Measurements from ENCODE around the gene DAAM1.

The DAAM1 gene

DNA sequence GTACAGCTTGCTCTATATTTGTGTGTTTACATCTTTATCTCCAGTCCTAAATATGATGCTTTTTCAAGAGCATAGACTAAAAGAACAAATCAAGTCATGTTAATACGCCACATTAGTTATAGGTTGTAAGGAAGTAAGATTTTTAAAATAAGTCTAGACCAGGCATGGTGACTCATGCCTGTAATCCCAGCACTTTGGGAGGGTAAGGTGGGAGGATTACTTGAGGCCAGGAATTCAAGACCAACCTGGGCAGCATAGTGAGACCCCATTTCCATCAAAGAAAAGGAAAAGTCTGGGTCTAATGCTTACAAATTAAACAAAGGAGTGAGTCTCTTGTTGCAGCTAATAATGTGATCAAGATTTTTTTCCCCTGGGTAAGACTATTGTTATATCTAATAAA is 157.9 kb downstream of the DAAM1 start:
- DNase-seq = no peak

DNA sequence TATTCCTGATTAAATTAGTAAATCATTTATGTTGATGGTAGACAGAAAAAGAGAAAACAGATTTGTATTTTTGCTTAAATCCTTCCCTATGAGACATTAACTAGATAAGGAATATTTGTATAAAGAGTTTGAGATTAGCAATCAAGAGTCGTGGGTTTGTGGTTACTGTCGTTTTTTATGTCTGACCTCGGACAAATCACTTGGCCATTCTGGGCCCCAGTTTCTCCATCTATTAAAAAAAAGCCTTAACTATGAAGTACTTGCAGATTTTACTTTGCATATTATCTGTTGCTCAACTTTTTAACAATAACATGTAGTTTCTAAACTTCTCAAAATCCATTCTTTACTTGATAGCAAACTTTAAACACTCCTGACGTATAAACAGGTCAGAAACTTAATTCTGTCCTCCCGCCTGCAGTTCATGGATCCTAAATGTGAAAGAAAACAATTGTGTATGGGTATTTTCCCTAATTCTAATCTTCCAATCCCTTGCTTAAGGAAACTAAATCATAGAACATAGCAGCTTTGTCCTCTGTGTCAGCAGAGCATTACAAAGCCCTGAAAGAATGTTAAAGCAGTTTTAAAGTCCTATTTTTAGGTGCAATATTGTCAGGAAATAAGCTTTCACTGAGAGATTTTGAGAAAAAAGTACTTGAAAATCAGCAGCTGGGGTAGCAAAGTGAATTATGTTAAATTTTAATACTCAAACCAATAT is 158.5 kb downstream of the DAAM1 start:
- DNase-seq = no peak

DNA sequence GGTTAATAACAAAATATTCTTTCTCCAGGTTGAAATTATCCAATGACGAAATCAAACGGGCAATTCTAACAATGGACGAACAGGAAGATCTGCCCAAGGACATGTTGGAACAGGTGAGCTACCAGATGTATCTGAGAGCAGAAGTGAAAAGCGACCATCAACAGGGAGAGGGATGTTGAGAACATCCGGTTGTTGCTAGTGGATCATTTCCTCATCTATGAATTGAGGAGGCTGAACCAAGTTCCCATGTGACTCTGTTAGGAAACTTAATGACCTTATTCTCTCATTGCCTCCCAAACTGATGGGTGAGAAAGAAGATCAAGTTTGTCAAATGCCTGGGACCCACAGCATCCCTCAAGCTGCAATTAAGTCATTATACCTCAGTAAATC is 159.0 kb downstream of the DAAM1 start:
- no peak for DNase-seq

DNA sequence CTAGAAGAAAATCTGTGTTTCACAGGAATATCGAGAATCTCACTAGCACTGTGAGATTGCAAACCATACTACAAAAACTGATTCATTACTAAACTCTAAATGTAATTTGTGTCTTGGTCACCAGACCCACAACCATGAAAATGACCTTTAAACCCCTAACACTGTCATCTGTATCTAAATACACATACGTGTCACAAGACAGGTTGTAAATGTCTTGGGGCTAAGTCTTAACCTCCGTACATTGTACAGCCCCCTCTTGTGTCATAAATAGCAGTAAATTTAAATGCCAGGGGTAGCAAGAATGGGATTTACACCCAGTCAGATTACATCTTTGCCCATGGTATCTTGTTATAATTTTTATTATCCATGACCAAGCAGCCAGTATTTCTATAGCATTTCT is 159.4 kb downstream of the DAAM1 start:
- no peak for DNase-seq

DNA sequence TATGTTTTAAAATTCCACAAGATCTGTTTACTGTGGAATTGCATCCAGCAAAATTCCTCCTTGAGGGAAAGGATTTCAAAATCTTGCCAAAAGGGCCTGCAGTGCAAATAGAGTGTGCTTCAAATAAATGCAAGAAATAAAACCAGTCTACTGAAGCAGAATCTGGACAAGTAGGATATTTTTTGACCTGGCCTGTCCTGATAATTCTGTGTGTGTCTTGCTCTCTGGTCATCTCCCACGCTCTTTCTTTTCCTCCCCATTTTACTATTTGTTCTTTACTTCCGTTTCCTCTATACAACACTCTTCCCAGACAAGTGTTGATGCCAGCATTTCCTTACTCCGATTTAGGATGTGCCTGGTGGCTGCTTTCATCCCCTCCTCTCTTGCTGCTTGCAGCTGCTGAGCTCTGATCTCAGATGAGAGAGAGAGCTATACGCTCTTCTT is 160.8 kb downstream of the DAAM1 start:
- no peak for DNase-seq

DNA sequence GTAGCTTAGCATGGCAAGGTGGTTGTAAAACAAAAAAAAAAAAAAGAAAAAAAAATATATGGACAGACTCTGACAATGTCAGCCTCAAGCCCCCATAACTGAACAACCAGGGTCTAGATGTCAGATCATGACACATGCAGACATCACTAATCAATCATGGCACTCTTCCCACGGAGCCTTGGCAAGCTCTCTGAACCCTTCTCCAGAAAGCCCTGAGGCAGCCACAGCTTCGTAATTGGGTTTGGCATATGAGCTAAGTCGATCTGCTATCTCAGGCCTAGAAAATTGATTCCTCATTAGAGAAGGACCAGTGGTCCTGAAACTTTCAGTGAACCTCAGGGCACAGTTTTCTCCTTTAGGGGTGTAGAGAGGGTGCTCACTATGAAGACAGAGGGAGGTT is 164.5 kb downstream of the DAAM1 start:
- DNase-seq = no peak

DNA sequence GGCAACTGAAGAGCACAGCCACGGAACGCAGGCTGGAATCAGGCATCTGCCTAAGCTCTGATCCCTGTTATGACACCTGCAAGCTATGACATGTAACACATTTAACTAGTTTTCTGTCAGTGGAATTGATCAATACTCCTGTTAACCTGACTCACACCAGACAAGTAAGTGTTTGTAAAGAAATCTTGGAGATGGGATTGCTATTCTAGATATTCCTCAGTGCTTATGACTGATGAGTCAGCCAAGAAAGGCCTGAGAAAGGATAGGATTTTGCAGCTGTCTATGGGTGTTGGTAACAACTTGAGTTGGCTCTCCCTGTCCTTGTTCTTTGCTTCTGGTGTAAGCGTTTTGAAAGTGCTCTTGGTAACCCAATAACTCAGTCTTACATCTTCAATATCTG is 166.2 kb downstream of the DAAM1 start:
- DNase-seq = no peak

DNA sequence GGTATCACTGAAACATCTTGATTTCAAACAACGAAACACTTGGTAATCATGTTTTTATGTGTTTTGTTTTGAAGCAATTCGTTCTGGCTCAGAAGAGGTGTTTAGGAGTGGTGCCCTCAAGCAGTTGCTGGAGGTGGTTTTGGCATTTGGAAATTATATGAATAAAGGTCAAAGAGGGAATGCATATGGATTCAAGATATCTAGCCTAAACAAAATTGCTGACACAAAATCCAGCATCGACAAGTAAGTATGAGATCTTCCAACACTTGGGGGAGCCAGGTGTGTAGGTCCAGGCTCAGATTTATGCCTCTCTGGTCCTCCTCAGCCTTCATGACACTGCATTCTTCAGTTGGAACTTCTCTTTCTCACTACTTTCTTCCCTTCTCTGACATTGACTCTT is 166.6 kb downstream of the DAAM1 start:
- no peak for DNase-seq

DNA sequence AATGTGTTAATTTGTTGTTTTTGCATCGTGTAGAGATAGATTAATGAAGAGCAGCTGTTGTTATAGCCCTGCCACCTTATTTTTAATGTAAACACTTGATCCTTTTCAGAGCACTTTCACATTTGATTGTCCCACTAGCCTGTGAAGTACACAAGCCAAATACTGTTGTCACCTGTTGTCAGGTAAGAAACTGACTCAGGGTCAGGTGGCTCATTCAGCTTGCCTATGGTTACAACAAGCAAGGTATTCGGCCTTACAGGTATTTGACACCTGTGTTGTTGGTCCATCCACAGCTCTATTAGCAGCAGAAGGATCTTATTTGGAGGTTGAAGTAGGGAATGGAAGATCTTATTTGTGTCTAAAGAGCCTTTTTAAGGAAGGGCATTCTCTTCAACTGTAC is 167.8 kb downstream of the DAAM1 start:
- no peak for DNase-seq

DNA sequence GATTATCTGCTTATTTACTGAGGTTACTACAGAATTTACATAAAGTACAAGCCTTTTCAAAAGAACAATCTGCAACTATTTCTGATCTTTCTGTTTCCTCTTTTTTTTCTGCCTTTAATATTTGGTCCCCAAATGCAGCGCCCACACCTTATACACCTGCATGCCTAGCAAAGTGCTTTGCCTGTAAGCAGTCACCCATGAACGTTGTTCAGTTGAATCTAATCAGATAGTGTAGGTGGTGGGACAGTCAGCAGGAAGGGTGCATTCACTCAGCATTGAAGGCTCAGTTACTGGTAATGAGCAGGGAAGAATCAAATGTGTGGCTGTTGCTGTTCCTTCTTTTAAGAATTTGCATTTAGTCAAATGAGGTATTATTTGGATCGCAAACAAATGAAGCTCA is 168.3 kb downstream of the DAAM1 start:
- DNase-seq = no peak

DNA sequence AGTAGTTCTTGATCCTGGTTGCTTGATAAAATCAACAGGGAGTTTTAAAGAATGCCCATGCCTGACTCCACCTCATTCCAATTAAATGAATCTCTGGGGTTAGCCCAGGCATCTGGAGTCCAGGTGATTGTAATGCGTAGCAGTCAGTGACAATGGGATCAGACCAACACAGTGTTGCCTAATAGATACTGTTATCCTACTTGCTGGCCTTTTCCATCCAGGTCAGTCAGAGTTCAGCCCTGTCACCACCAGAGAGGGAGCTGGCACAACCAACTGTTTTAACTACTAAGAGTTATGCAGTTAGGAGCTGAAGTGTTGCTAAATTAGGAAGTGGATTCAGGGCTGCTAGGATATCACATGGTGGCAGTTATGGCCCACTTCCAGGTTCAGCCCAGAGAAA is 169.6 kb downstream of the DAAM1 start:
- DNase-seq = no peak

DNA sequence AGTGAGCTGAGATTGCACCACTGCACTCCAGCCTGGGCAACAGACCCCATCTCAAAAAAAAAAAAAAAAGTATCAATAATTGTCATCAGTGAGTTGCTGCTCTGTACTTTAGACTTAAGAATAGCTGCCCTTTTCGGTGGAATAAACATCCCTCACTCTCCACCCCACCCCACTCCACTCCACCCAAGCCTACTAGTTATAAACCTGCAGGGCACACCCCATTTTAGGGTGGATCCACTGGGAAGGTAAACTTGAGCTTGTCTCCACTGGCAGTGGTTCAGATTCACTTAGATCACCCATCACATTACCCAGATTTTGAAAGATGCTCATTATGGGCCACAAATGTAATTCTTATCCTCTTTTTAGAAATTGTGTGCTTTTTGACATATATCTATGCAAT is 170.3 kb downstream of the DAAM1 start:
- no peak for DNase-seq

DNA sequence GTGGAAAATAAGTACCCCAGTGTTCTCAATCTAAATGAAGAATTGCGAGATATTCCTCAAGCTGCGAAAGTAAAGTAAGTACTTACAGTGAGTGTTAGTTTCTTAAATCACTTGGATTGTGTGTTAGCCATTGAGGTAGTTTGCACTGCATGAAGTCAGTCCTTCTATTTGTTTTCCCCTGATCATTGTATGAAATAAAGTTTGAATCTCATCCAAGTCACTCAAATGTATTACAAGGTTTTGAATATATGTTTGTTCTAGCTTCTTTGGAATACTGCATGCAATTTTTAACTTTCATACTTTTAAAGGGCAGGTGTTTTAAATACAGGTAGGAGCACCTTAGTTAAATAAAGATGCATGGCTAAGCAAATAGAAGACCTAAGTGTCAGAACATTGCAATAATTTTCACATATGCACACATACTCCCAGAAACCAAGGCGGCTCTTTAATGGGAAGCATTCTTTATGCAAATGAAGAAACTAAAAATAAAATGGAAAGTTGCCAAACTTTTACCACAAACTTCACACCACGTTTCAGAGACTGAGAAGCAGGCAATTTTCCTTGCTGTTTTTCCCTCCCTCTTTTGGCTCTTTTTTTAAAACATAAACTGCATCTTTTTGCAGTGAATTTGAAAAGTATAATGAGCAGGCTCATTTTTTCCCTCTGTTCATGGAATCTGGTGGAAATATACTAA is 171.1 kb downstream of the DAAM1 start:
- no peak for DNase-seq

DNA sequence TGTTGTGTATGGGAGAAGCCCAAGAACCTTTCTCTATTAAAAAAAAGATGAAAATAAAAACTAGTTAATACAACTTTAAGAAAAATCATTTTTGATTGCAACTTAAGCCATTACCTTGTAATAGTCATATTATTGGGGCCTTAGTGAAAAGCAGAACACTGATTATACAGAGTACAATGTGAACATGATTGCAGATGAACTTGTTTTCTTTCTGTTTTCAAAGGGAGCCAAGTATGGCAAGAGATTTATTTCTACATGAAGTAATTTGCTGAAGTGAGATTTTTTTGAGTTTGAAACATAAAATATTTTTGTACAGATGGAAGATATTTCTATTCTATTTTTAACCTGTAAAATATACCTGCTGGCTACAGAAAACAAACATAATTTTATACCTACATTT is 171.8 kb downstream of the DAAM1 start:
- DNase-seq = no peak

DNA sequence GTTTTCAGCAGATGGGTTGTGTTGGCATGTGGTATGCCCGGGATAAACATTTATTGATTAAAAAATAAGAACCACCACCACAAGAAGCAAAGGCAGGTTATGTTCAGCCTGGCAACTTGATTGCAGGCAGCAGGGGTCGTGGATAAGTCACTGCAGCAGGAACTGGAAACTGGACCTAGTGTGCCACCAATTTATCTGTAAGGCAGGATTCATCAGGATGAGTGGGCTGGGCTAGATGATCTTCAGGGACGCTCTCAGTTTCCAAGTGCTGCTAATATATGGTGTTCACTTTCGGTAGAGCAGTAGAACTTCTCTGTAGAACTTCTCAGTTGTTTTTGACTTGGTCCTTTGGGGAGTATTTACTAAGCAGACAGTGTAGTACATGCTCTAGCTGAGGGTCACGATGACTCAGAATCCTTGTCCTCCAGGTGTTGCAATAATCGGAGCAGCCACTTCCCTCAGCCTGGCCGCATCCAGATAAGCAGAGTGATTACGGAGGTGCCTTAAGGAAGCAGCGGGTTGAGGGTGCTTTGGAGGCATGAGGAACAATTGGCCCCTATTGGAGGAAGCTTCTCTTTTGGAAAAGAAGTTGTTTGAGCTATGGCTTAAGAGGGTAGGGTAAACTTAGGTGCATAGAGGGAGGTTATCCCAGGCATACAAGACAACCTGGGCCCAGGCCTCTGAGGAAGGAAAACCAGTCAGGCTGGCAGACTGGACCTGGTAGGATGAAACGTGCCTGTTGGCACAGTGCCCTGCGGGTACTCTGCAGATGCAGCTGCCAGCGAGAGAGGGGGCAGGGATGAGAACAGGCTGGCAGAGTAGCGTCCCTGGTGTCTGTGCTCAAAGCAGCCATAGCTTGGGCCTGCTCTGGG is 172.7 kb downstream of the DAAM1 start:
- DNase-seq = no peak

DNA sequence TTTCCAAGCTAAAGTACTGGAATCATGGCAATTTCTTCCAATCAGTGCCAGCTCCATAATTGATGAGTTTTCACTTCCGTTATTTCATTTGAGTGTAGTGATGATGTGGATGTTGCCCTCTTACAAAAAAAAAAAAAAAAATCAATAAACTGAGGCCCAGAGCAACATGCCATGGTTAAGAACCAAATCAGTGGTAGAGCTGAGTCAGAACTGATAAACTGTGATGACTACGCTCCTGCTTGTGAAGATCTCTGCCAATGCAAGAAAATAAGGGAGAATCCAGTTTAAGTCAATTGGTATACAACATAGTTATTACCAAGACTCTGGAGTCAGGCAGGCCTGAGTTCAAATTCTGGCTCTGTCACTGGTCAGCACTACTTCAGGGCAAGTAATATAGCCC is 174.0 kb downstream of the DAAM1 start:
- DNase-seq = no peak

DNA sequence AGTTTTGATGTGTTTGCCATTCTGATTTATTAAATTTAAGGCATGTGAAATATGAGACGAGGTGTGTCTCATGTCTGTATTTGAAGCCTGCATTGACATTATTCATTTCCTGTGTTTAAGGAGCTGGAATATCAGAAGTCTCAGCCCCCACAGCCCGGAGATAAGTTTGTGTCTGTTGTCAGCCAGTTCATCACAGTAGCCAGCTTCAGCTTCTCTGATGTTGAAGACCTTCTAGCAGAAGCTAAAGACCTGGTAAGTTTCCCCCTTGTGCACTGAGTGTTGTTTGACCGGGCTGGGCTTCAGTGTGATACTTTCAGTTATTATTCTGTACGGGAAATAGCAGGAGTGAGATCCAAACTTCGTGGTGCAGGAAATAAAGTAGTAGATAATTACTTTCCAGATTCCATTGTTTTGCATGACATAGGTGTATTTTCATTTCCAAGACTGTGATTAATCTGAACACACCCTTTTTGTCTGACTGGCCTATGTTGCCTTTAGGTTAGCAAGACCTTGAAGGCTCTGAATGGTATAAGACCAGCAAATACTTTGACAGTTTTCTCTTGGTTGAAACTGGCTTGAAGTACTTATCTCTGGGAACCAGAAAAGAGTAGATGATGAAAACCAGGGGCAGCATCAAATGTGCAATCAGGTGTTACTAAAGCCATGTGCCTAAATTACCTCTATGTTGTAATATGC is 175.2 kb downstream of the DAAM1 start:
- DNase-seq = no peak

DNA sequence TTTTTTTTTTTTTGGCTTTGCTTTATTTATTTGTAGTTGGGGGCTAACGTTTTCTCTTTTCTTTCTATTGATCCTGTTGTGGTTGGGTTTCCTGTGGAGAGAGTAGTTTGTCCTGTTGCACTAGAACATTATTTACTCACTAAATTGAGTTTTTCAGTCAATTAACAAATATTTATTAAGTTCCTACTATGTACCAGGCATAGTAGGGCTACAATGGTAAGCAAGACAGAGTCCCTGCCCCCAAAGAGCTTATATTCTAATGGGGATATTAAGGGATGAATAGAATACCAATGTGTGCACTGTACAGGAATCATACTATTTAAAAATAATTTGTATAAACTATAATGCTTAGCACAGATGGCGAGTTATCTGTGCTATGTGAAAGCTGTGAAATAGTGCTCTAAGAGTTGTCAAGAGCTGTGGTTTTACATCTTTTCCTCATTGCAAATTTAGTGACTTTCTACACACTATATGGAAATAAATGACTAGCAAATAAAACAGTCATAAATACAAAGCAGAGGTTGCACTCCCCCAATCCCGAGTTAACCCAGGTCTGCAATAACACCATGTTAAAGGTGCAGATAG is 181.8 kb downstream of the DAAM1 start:
- DNase-seq = no peak

DNA sequence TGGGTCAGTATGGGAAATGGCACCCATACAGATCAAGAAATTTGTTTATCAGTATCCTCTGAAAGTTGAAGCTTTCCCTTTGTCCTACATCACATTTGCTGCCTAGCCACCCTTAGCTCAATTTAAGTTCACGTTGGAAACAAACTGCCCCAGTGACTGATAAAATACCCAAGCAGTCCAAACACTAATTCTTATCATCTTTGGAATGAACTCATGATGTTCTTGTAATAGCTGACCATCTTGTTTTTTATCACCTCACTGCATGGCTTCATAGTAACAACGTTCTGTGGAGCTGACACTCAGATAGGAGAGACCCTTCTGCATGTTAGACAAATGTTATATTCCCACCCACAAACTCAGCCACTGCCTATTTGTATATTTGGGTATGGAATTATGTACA is 183.3 kb downstream of the DAAM1 start:
- DNase-seq = no peak

DNA sequence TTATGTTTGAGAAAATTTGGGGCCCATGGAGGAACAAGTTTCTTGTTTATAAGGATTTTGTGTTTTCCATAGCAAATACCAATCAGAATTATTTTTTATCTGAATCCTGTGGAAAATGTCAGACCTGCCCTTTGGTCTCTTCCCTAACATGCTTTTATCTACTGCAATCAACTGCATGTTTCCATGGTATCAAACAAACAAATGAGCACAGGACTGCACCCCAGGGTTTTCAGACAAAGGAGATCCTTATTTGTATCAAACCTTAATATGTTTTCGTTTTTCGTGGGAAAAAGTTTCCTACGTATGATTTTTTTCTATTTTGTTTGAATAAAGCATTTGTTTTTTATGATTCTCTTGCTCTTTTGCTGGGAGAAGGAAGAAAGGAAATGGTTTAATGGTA is 185.6 kb downstream of the DAAM1 start:
- DNase-seq = no peak

DNA sequence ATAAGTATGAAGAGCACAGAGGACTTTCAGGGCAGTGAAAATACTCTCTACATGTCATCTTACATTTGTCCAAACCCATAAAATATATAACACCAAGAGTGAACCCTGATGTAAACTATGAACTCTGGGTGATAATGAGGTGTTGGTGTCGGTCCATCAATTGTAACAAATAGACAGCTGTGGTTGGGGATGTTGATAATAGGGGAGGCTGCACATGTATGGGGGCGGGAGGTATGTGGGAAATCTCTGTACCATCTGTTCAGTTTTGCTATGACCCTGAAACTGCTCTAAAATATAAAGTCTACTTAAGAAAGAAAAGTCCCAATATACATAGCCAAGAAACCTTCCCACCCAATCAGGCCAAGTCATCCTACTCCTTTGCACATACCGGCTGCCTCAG is 188.2 kb downstream of the DAAM1 start:
- DNase-seq = no peak

DNA sequence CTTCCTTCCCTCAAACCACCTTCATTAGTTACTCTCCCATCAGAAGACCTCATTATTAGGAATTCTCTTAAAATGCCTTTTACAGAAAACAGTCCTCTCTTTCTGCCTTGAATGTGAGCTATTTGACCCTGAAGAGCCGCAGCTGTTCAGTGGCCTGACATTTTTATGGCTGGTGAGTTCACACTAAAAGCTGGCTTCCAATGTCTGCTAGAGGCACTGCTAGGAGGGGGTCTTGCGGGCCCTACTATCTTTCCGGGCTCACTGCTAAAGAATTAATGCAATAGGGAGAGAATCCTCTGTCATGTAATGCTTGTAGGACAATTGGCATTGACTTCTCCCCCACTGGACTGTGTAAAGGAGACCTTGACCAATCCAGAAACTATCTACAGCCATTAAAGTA is 189.0 kb downstream of the DAAM1 start:
- DNase-seq = no peak

Data from right forelimb (tissue), 1 donor.